Smooth muscle cell (in vitro differentiated cells): ENCODE data around the gene TMEM40. TPM values are rescaled to one million over a fixed set of nuclear protein-coding genes. Genes with fewer than 3 reads are reported as not detected.
"Not testable (repeated sequence)": the region's sequence is repeated elsewhere in the genome, so short reads cannot be mapped to it uniquely, and the experiment has no call there.

Source experiments
- DNase-seq: peaks from one replicate; lab custom pipeline; 2025; ENCODE audit not compliant: unreplicated experiment; lab: John Stamatoyannopoulos, UW
- H2AFZ ChIP-seq: fragments of 200-600 bp; sonication (generic); 2 replicates; pipeline ENCODE4 v1.6.0; 2016; ENCODE audit warnings: antibody characterized with exemption, low read depth, mild to moderate bottlenecking
- H3F3A ChIP-seq: fragments of 200-600 bp; sonication (generic); 2 replicates; pipeline ENCODE4 v1.6.0; 2017; ENCODE audit warnings: antibody characterized with exemption, low read depth
- H3K27ac ChIP-seq: fragments of 200-600 bp; sonication (generic); 2 replicates; pipeline ENCODE4 v1.5.1; 2016; ENCODE audit warnings: low read depth, mild to moderate bottlenecking
- H3K27me3 ChIP-seq: fragments of 200-600 bp; sonication (generic); 2 replicates; pipeline ENCODE4 v1.6.1; 2016; ENCODE audit warnings: low read depth, mild to moderate bottlenecking
- H3K36me3 ChIP-seq: fragments of 200-600 bp; sonication (generic); 2 replicates; pipeline ENCODE4 v1.5.1; 2016; ENCODE audit warnings: low read depth
- H3K4me1 ChIP-seq: fragments of 200-600 bp; sonication (generic); 2 replicates; pipeline ENCODE4 v1.5.1; 2016; ENCODE audit warnings: low read depth
- H3K4me2 ChIP-seq: fragments of 200-600 bp; sonication (generic); 2 replicates; pipeline ENCODE4 v1.6.0; 2016; ENCODE audit warnings: mild to moderate bottlenecking
- H3K4me3 ChIP-seq: fragments of 200-600 bp; sonication (generic); 2 replicates; pipeline ENCODE4 v1.5.1; 2016; ENCODE audit warnings: mild to moderate bottlenecking
- H3K79me2 ChIP-seq: fragments of 200-600 bp; sonication (generic); 2 replicates; pipeline ENCODE4 v1.6.0; 2016; ENCODE audit warnings: low read depth, mild to moderate bottlenecking
- H3K9ac ChIP-seq: fragments of 200-600 bp; sonication (generic); 2 replicates; pipeline ENCODE4 v1.6.0; 2016; ENCODE audit warnings: low read depth
- H3K9me3 ChIP-seq: fragments of 200-600 bp; sonication (generic); replicated peaks from 2 replicates; pipeline ENCODE4 v1.5.1; 2016; ENCODE audit warnings: low read depth
- H4K20me1 ChIP-seq: fragments of 200-600 bp; sonication (generic); 2 replicates; pipeline ENCODE4 v1.6.0; 2016; ENCODE audit warnings: low read depth
- WGBS: methylation state at CpG from one replicate; pipeline ENCODE4 v1.1.7; 2016; ENCODE audit warnings: low lambda C conversion rate; 5-methylcytosine and 5-hydroxymethylcytosine counted together
- polyA plus RNA-seq: library from polyadenylated mRNA; unstranded; fragments of >200 nt; fragmentation: Nextera tagmentation; extraction: Ambion mirVana; gene quantifications from 2 replicates; pipeline ENCODE4 v1.2.1, GENCODE V29; 2016
- total RNA-seq: library from RNA; depleted of rRNA; stranded (reverse); fragments of >200 nt; gene quantifications from 2 replicates; pipeline ENCODE4 v1.2.3, GENCODE V29; 2014
- TF ChIP-seq, protein P1 (sequence below): fragments of 200-600 bp; sonication (generic); IDR thresholded peaks from 2 replicates; pipeline ENCODE4 v1.5.1; 2017; ENCODE audit warnings: borderline replicate concordance, mild to moderate bottlenecking, antibody characterized with exemption; ENCODE audit not compliant: insufficient read depth, poor library complexity, severe bottlenecking

Gene TMEM40
- total and polyA plus RNA-seq, 2 experiments from 2014 or later = 6.7 to 6.8 TPM

DNA sequence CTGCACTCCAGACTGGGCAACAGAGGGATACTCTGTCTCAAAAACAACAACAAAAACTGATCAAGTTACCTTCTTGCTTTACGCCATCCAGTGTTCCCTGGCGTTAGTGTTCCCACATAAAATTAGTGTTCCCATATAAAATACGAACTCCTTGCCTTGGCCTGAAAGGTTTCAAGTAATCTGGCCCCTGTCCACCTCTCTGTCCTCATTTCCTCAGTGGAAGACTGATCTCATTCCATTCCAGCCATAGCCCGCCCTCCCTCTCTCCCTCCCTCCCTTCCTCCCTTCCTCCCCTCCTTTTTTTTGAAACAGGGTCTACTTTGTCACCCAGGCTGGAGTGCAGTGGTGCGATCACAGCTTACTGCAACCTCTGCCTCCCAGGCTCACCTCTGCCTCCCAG, 34.6 kb upstream of the TMEM40 start:
- Histone ChIP-seq H2AFZ (no peak overlapping the region), H4K20me1 (no peaks in the 10 kb centered on the region), H3F3A (no peaks in the 10 kb centered on the region), H3K9me3 (no peaks in the 10 kb centered on the region), H3K27ac (no peak overlapping the region), H3K4me1 (no peaks in the 10 kb centered on the region), H3K9ac (no peak overlapping the region), H3K4me3 (no peak overlapping the region), H3K79me2 (no peaks in the 10 kb centered on the region), H3K27me3 (no peaks in the 10 kb centered on the region), H3K4me2 (no peak overlapping the region), H3K36me3 (no peaks in the 10 kb centered on the region)
- WGBS = 100% methylated on average over 3 of the region's 5 CpGs
- TF ChIP-seq, protein P1, sequence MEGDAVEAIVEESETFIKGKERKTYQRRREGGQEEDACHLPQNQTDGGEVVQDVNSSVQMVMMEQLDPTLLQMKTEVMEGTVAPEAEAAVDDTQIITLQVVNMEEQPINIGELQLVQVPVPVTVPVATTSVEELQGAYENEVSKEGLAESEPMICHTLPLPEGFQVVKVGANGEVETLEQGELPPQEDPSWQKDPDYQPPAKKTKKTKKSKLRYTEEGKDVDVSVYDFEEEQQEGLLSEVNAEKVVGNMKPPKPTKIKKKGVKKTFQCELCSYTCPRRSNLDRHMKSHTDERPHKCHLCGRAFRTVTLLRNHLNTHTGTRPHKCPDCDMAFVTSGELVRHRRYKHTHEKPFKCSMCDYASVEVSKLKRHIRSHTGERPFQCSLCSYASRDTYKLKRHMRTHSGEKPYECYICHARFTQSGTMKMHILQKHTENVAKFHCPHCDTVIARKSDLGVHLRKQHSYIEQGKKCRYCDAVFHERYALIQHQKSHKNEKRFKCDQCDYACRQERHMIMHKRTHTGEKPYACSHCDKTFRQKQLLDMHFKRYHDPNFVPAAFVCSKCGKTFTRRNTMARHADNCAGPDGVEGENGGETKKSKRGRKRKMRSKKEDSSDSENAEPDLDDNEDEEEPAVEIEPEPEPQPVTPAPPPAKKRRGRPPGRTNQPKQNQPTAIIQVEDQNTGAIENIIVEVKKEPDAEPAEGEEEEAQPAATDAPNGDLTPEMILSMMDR = no peak
- no peak for DNase-seq

DNA sequence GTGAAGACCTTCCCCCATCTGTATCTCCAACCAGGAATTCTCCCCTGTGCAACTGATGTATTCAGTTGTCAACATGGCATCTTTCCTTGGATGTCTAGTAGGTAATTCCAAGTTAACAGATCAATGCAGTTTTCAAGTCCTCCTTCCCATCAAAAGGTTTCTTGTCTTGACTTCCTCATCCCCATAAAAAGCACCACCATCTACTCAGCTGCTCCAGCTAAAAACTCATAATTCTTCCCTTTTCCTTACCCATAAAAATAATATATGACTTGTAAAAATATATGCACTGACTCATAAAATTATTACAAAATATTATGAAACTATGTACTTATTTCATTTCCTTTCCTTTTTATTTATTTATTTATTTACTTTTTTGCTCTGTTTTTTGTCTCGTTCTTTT, 32.4 kb upstream of the TMEM40 start:
- WGBS = 80% methylated on average over 1 of the region's 1 CpG
- H3K4me3 ChIP-seq = no peak overlapping the region
- H3K4me1 ChIP-seq = no peaks in the 10 kb centered on the region

DNA sequence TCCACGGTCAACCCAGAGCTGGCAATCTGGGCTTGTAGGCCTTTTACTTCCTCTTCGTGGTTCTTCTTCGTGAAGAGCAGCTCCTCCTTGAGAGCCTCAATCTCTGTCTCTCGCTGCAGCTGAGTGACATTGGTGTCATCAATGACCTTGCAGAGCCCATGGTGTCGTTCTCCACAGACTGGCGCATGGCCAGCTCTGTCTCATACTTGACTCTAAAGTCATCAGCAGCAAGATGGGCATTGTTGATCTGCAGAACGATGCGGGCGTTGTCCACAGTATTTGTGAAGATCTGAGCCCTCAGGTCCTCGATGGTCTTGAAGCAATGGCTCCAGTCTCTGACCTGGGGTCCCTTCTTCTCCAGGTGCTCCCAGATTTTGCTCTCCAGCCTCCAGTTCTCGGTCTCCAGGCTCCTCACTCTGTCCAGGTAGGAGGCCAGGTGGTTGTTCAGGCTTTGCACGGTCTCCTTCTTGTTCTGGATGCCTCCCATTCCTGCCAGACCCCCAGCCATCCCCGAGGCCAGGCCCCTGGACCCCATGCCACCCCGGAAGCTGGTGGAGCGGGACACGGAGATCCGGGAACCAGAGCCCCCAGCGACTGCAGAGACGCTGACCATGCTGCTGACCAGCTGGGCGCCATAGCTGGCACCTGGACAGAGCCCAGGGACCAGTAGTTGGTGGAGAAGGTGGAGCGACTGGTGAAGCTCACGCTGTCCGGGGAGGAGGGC, 29.1 kb upstream of the TMEM40 start:
- not testable (repeated sequence) for H3K4me2 ChIP-seq, H3K27me3 ChIP-seq, H3K36me3 ChIP-seq, H3K9me3 ChIP-seq, DNase-seq, H2AFZ ChIP-seq, H3K79me2 ChIP-seq, H3K4me1 ChIP-seq, H3K27ac ChIP-seq, H3F3A ChIP-seq, H4K20me1 ChIP-seq, H3K4me3 ChIP-seq, H3K9ac ChIP-seq
- WGBS = 88% methylated on average over 21 of the region's 23 CpGs

More for the DNA sequence above, 32.4 kb upstream of the TMEM40 start:
- Histone ChIP-seq H3K9ac (no peak overlapping the region), H3K79me2 (no peaks in the 10 kb centered on the region), H3K9me3 (no peaks in the 10 kb centered on the region), H4K20me1 (no peaks in the 10 kb centered on the region), H3K27ac (no peak overlapping the region), H3K36me3 (no peaks in the 10 kb centered on the region), H3K27me3 (no peaks in the 10 kb centered on the region), H3K4me2 (no peak overlapping the region), H3F3A (no peaks in the 10 kb centered on the region), H2AFZ (no peak overlapping the region)
- TF ChIP-seq, protein P1 = no peak
- DNase-seq = no peak

DNA sequence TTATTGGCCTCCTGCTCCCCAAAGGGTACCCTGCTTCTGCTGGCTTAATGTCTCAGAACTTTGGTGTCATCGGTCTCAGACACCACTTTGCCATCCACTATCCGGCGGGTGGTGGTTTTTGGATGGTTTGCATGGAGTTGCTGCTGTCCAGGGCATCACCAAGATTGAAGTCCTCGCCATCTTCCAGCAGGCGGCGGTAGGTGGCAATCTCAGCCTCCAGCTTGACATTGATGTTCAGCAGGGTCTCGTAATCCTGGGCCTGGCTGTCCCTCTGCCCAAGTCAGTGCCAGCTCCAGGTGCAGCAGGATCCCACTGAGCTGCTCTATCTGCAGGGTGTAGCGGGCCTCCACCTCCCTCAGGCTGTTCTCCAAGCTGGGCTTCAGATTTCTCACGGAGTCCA, 28.3 kb upstream of the TMEM40 start:
- not testable (repeated sequence) for H3K9ac ChIP-seq, H3K79me2 ChIP-seq, H3K27ac ChIP-seq, H3K9me3 ChIP-seq, H3K4me3 ChIP-seq, H2AFZ ChIP-seq, H3K36me3 ChIP-seq, H3F3A ChIP-seq, H3K4me2 ChIP-seq, H3K4me1 ChIP-seq, H4K20me1 ChIP-seq, H3K27me3 ChIP-seq
- DNase-seq = peak; percentile 15
- WGBS = 29% methylated on average over 9 of the region's 9 CpGs
- TF ChIP-seq, protein P1 = peak; percentile 40
